Measurements from ENCODE around the gene CREBBP.

DNA sequence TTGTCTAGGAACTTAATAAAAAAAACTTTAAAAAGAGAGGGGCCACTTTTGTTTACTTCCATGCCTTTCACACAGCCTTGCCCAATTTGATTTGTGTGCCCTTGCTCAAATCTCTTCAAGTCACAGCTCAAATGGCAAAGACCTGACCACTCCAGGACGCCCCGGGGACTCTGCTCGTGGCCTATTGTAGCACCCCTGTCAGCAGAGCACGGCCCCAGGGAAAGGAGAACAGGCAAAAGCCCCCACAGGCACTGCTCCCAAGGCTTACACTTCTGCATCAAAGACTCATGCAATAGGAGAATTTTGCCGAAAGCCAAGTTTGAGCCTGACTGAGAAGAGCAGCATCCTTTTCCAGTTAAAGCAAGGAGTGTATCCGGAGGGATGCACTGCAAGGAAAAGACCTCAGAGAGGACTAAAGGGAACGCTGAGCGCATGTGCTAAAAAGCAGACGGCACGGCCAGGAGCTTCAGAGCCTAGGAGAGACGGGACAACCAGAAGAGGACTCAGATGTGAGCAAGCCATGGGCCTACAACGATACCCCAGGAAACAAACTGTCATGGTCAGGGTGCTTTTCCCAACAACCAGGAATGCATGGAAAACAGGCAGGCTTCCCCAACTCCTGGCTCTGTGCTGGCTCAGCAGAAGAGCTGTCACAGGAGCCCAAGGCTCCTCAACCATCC, 8.2 kb downstream of the CREBBP start:
- TF ChIP-seq, protein P1, sequence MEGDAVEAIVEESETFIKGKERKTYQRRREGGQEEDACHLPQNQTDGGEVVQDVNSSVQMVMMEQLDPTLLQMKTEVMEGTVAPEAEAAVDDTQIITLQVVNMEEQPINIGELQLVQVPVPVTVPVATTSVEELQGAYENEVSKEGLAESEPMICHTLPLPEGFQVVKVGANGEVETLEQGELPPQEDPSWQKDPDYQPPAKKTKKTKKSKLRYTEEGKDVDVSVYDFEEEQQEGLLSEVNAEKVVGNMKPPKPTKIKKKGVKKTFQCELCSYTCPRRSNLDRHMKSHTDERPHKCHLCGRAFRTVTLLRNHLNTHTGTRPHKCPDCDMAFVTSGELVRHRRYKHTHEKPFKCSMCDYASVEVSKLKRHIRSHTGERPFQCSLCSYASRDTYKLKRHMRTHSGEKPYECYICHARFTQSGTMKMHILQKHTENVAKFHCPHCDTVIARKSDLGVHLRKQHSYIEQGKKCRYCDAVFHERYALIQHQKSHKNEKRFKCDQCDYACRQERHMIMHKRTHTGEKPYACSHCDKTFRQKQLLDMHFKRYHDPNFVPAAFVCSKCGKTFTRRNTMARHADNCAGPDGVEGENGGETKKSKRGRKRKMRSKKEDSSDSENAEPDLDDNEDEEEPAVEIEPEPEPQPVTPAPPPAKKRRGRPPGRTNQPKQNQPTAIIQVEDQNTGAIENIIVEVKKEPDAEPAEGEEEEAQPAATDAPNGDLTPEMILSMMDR (IDR thresholded peaks at IDR 0.05; ENCODE audit: low read length) = no peak
- no peak for TF ChIP-seq EZH2 (IDR thresholded peaks at IDR 0.05; ENCODE audit: borderline replicate concordance, low read length)
